HCT116 (cell line): ENCODE data around the gene CPD. TPM values are rescaled to one million over a fixed set of nuclear protein-coding genes. Genes with fewer than 3 reads are reported as not detected.

Experiments
- ATAC-seq: fragments of 200-7000 bp; cut with Tn5 transposase; 2 replicates; pipeline ENCODE4 v1.9.1; 2020; ENCODE audit warnings: mild to moderate bottlenecking, moderate library complexity
- BruUV-seq: library from RNA; stranded (reverse); fragments of 400-500 nt; replicated peaks from 2 replicates; lab custom pipeline; 2021; lab: Mats Ljungman, UMichigan
- CTCF ChIA-PET: fragments of 300-600 bp; sonication (Branson Sonifier 250); formaldehyde crosslinking; loops from one replicate; lab custom pipeline; 2021; ENCODE audit warnings: antibody characterized with exemption; lab: Charles Lee
- POLR2A ChIA-PET: fragments of 300-600, 350-600 bp; sonication (Branson Sonifier 250); formaldehyde crosslinking; loops from one replicate; lab custom pipeline; 2021; ENCODE audit warnings: antibody characterized with exemption; lab: Charles Lee
- RAD21 ChIA-PET, 2 experiments: fragments of 300-600 bp; sonication (Branson Sonifier 250); formaldehyde crosslinking; loops; one replicate each; lab custom pipeline; 2023; ENCODE audit warnings: low total read pairs in 2 of 2; ENCODE audit not compliant: uncharacterized antibody in 2 of 2, unreplicated experiment in 2 of 2, low non-redundant PET in 1 of 2; lab: Charles Lee
- DNase-seq: peaks from one replicate; pipeline ENCODE4 v3.0.0-alpha.2; 2010; ENCODE audit warnings: low read depth, low spot score
- H2AFZ ChIP-seq: fragments of 200-600 bp; shearing (Covaris generic), sonication (generic); 2 replicates; pipeline ENCODE4 v1.6.1; 2017; ENCODE audit warnings: low read depth, mixed run types, mixed read lengths, antibody characterized with exemption, low read length; ENCODE audit not compliant: poor library complexity, severe bottlenecking
- H3K27ac ChIP-seq: 2 replicates; pipeline ENCODE4 v1.5.1; 2012; ENCODE audit warnings: low read depth, low read length
- H3K27me3 ChIP-seq: fragments of 200-600 bp; sonication (generic); 2 replicates; pipeline ENCODE4 v1.6.1; 2016; ENCODE audit warnings: mixed run types, low read length, mixed read lengths; ENCODE audit not compliant: insufficient read depth
- H3K36me3 ChIP-seq, 2 experiments: fragments of 200-500 bp in 1 of 2; fragments of 200-600 bp in 1 of 2; sonication (Bioruptor generic) in 1 of 2; sonication (generic) in 1 of 2; 2 replicates each; pipeline versions ENCODE4 v1.5.1 to v1.6.1; 2014 to 2016; ENCODE audit warnings: low read length in 2 of 2, inconsistent platforms in 1 of 2, mixed read lengths in 1 of 2, mixed run types in 1 of 2; ENCODE audit not compliant: insufficient read depth in 2 of 2, control insufficient read depth in 1 of 2
- H3K4me1 ChIP-seq, 2 experiments: fragments of 200-600 bp in 1 of 2; sonication (generic) in 1 of 2; 2 replicates each; pipeline versions ENCODE4 v1.5.1 to v1.6.1; 2012 to 2017; ENCODE audit warnings: low read length in 2 of 2, inconsistent platforms in 1 of 2, mild to moderate bottlenecking in 1 of 2, mixed read lengths in 1 of 2, mixed run types in 1 of 2, moderate library complexity in 1 of 2; ENCODE audit not compliant: insufficient read depth in 2 of 2, control insufficient read depth in 1 of 2
- H3K4me2 ChIP-seq: fragments of 200-600 bp; sonication (generic); 2 replicates; pipeline ENCODE4 v1.6.1; 2017; ENCODE audit warnings: mixed run types, low read length, mixed read lengths
- H3K4me3 ChIP-seq, 2 experiments: fragments of 200-600 bp in 1 of 2; sonication (generic) in 1 of 2; replicated peaks in 1 of 2; 2 replicates each; pipeline ENCODE4 v1.5.1; 2011 to 2016; ENCODE audit warnings: low read length in 2 of 2, control low read depth in 1 of 2, low read depth in 1 of 2, mild to moderate bottlenecking in 1 of 2, mixed read lengths in 1 of 2, mixed run types in 1 of 2
- H3K79me2 ChIP-seq: fragments of 200-600 bp; sonication (generic); 2 replicates; pipeline ENCODE4 v1.6.1; 2017; ENCODE audit warnings: mild to moderate bottlenecking, mixed run types, low read length, moderate library complexity, mixed read lengths; ENCODE audit not compliant: insufficient read depth
- H3K9ac ChIP-seq: fragments of 200-600 bp; sonication (generic); 2 replicates; pipeline ENCODE4 v1.6.1; 2016; ENCODE audit warnings: low read length, mixed read lengths
- H3K9me2 ChIP-seq: fragments of 200-600 bp; sonication (generic), shearing (Covaris generic); 2 replicates; pipeline ENCODE4 v1.6.1; 2017; ENCODE audit warnings: mixed run types, mild to moderate bottlenecking, moderate library complexity; ENCODE audit not compliant: insufficient read depth
- H3K9me3 ChIP-seq, 2 experiments: fragments of 200-500 bp in 1 of 2; fragments of 200-600 bp in 1 of 2; sonication (Bioruptor generic) in 1 of 2; sonication (generic) in 1 of 2; 2 replicates each; pipeline ENCODE4 v1.6.1; 2014 to 2017; ENCODE audit warnings: low read length in 2 of 2, mixed read lengths in 2 of 2, inconsistent platforms in 1 of 2, low read depth in 1 of 2, mild to moderate bottlenecking in 1 of 2, mixed run types in 1 of 2, moderate library complexity in 1 of 2; ENCODE audit not compliant: control insufficient read depth in 1 of 2, insufficient read depth in 1 of 2
- H4K20me1 ChIP-seq: fragments of 200-600 bp; sonication (generic), shearing (Covaris generic); 2 replicates; pipeline ENCODE4 v1.6.1; 2017; ENCODE audit warnings: mixed run types, mild to moderate bottlenecking, moderate library complexity; ENCODE audit not compliant: insufficient read depth
- CBX3 ChIP-seq: IDR thresholded peaks from 2 replicates; pipeline ENCODE4 v1.6.1; 2012; ENCODE audit warnings: low read depth
- CEBPB ChIP-seq: IDR thresholded peaks from 2 replicates; pipeline ENCODE4 v1.6.1; 2012; ENCODE audit warnings: low read depth
- CTCF ChIP-seq, 3 experiments: fragments of 200-600 bp in 1 of 3; sonication (generic) in 1 of 3; IDR thresholded peaks in 2 of 3; conservative IDR thresholded peaks in 1 of 3; 2 replicates each; pipeline ENCODE4 v1.5.1; 2012 to 2017; ENCODE audit warnings: low read depth in 2 of 3, low read length in 2 of 3, antibody characterized with exemption in 1 of 3, borderline replicate concordance in 1 of 3, control low read depth in 1 of 3, mild to moderate bottlenecking in 1 of 3, mixed read lengths in 1 of 3, mixed run types in 1 of 3, moderate library complexity in 1 of 3; ENCODE audit not compliant: insufficient read depth in 1 of 3
- MAX ChIP-seq: IDR thresholded peaks from 2 replicates; pipeline ENCODE4 v1.6.1; 2012
- POLR2A ChIP-seq: IDR thresholded peaks from 2 replicates; pipeline ENCODE4 v1.7.0; 2011; ENCODE audit warnings: borderline replicate concordance; ENCODE audit not compliant: insufficient read depth, insufficient read length; ENCODE audit errors: extremely low read depth
- POLR2AphosphoS5 ChIP-seq: IDR thresholded peaks from 2 replicates; pipeline ENCODE4 v1.6.1; 2011; ENCODE audit warnings: mild to moderate bottlenecking, low read depth, low read length, moderate library complexity
- RAD21 ChIP-seq: IDR thresholded peaks from 2 replicates; pipeline ENCODE4 v1.6.1; 2012; ENCODE audit warnings: low read depth, mild to moderate bottlenecking
- REST ChIP-seq: IDR thresholded peaks from 2 replicates; pipeline ENCODE4 v1.6.1; 2012; ENCODE audit warnings: low read depth
- SIN3A ChIP-seq: IDR thresholded peaks from 2 replicates; pipeline ENCODE4 v1.6.1; 2012; ENCODE audit warnings: low read depth
- SRF ChIP-seq: IDR thresholded peaks from 2 replicates; pipeline ENCODE4 v1.6.1; 2012; ENCODE audit warnings: low read depth
- TCF7L2 ChIP-seq: IDR thresholded peaks from 2 replicates; pipeline ENCODE4 v1.7.0; 2011; ENCODE audit warnings: borderline replicate concordance, inconsistent platforms; ENCODE audit not compliant: insufficient read depth, insufficient read length; ENCODE audit errors: extremely low read depth
- YY1 ChIP-seq: IDR thresholded peaks from 2 replicates; pipeline ENCODE4 v1.6.1; 2011; ENCODE audit warnings: low read length, low read depth, moderate library complexity, mild to moderate bottlenecking; ENCODE audit not compliant: insufficient replicate concordance; ENCODE audit errors: extremely low read depth
- ZBTB33 ChIP-seq: IDR thresholded peaks from 2 replicates; pipeline ENCODE4 v1.6.1; 2011; ENCODE audit warnings: mild to moderate bottlenecking, low read length, moderate library complexity; ENCODE audit not compliant: insufficient replicate concordance; ENCODE audit errors: extremely low read depth
- ZNF274 ChIP-seq: fragments of 200-500 bp; sonication (Bioruptor generic); IDR thresholded peaks from 2 replicates; pipeline ENCODE4 v1.6.1; 2014; ENCODE audit warnings: mild to moderate bottlenecking, low read depth, low read length, inconsistent platforms
- intact Hi-C: fragments of 100-400 bp; cut with micrococcal nuclease; formaldehyde crosslinking; loops from 2 replicates; pipeline ENCODE4 v1.10.0; 2022
- total RNA-seq: library from RNA; stranded (reverse); gene quantifications from one replicate; pipeline ENCODE4 v1.2.1, GENCODE V29; 2021; ENCODE audit not compliant: unreplicated experiment

Gene CPD
- total RNA-seq, 1 experiment from 2014 or later, result 47.2 TPM

- TF ChIP-seq ZBTB33 (no peak), RAD21 (no peak), YY1 (no peak)
These were observed 127.2 kb downstream of the CPD start (continued) for GRCh38 chr17:30505868-30506417.

- ATAC-seq (no peak), DNase-seq (no peak)
- Histone ChIP-seq H3K79me2 (no peaks in the 10 kb centered on the region), H2AFZ (no peak overlapping the region), H3K27me3 (no peaks in the 10 kb centered on the region), H3K9ac (no peak overlapping the region), H3K4me3 (no peak overlapping the region), H4K20me1 (no peaks in the 10 kb centered on the region), H3K27ac (no peak overlapping the region), H3K36me3 (peaks cover 5 to 7% of the 10 kb centered on the region in 2 experiments; a peak in 1 of 4 replicates), H3K9me2 (no peaks in the 10 kb centered on the region), H3K4me2 (no peak overlapping the region), H3K4me1 (no peaks in the 10 kb centered on the region), H3K9me3 (no peaks in the 10 kb centered on the region)
- POLR2A ChIA-PET, result no interaction called here
- CTCF ChIA-PET, result no interaction called here
- BruUV-seq, result no TSS peak
- RAD21 ChIA-PET, result no interaction called here
- intact Hi-C loops, result no loop called here
- TF ChIP-seq POLR2AphosphoS5 (no peak), POLR2A (no peak), RAD21 (no peak), SRF (no peak), CTCF (IDR thresholded peaks at IDR 0.05 in 2 of 3, conservative IDR thresholded peaks at IDR 0.05 in 1 of 3; ENCODE audit: borderline replicate concordance in 1 of 3, insufficient read depth in 1 of 3, low read depth in 2 of 3, low read length in 2 of 3) (no peak), MAX (no peak), TCF7L2 (no peak), REST (no peak), ZNF274 (no peak), CBX3 (no peak), ZBTB33 (no peak), SIN3A (no peak), CEBPB (no peak)
These were observed 127.8 kb downstream of the CPD start for GRCh38 chr17:30506481-30506880.
